OCI-LY7 (cell line): ENCODE data around the gene SYNRG.

Experiments used
- CTCF ChIP-seq: fragments of 200-600 bp; sonication (generic); conservative IDR thresholded peaks from 2 replicates; pipeline ENCODE4 v1.5.1; 2014; ENCODE audit warnings: mild to moderate bottlenecking, antibody characterized with exemption, low read length, moderate library complexity, mixed read lengths
- EZH2phosphoT487 ChIP-seq: fragments of 200-600 bp; sonication (generic); IDR thresholded peaks from 2 replicates; pipeline ENCODE4 v1.6.1; 2018; ENCODE audit warnings: low read depth, borderline replicate concordance, mild to moderate bottlenecking, mixed run types, antibody characterized with exemption, low read length, moderate library complexity, mixed read lengths

GRCh38 chr17:37538981-37539659 is 70.1 kb downstream of the SYNRG start:
- TF ChIP-seq CTCF (no peak), EZH2phosphoT487 (no peak)
